HG02678 (cell line): ENCODE results near the gene PHYHD1.
A peak's percentile ranks its signal among the peaks of the same experiment; 100 is the strongest.

ENCODE experiments used
- ATAC-seq: cut with Tn5 transposase; IDR thresholded peaks from one replicate; pipeline ENCODE4 v1.9.1; 2021; ENCODE audit warnings: mild to moderate bottlenecking, moderate library complexity; ENCODE audit not compliant: unreplicated experiment

Gene PHYHD1

GRCh38 chr9:128920381-128921058 lies at the start of gene PHYHD1:
Gene PHYHD1, plus strand, starts transcription at chr9:128920982. Its CDS starts 1,342 bp downstream, at chr9:128922324.
- ATAC-seq, result no peak

GRCh38 chr9:128877852-128878251 lies 42.9 kb upstream of the PHYHD1 start:
- no peak for ATAC-seq

GRCh38 chr9:128881884-128882676 lies 38.7 kb upstream of the PHYHD1 start, which contains the start of the genes KYAT1 and LRRC8A:
Gene KYAT1, minus strand, starts transcription at chr9:128881950. Its CDS starts 36,545 bp downstream, at chr9:128845405.
Gene LRRC8A, plus strand, starts transcription at chr9:128882133. Its CDS starts 25,032 bp downstream, at chr9:128907165.
- peak; percentile 84 for ATAC-seq

- ATAC-seq, result no peak
Observed at GRCh38 chr9:128882677-128883603, 37.8 kb upstream of the PHYHD1 start.

GRCh38 chr9:128884164-128884563 lies 36.6 kb upstream of the PHYHD1 start:
- no peak for ATAC-seq

GRCh38 chr9:128885376-128885775 lies 35.4 kb upstream of the PHYHD1 start:
- no peak for ATAC-seq

GRCh38 chr9:128885798-128886197 lies 35.0 kb upstream of the PHYHD1 start:
- no peak for ATAC-seq

- no peak for ATAC-seq
Observed at GRCh38 chr9:128886211-128886891, 34.4 kb upstream of the PHYHD1 start.

- no peak for ATAC-seq
Observed at GRCh38 chr9:128887049-128887448, 33.7 kb upstream of the PHYHD1 start.

GRCh38 chr9:128887914-128888350 lies 32.9 kb upstream of the PHYHD1 start:
- no peak for ATAC-seq

- no peak for ATAC-seq
Observed at GRCh38 chr9:128891321-128892220, 29.2 kb upstream of the PHYHD1 start.

- no peak for ATAC-seq
Observed at GRCh38 chr9:128892221-128892921, 28.4 kb upstream of the PHYHD1 start.

- no peak for ATAC-seq
Observed at GRCh38 chr9:128893354-128893753, 27.4 kb upstream of the PHYHD1 start.

- no peak for ATAC-seq
Observed at GRCh38 chr9:128894764-128895163, 26.0 kb upstream of the PHYHD1 start.

GRCh38 chr9:128895556-128895955 lies 25.2 kb upstream of the PHYHD1 start:
- ATAC-seq, result no peak

GRCh38 chr9:128898382-128898781 lies 22.4 kb upstream of the PHYHD1 start:
- ATAC-seq, result no peak

- no peak for ATAC-seq
Observed at GRCh38 chr9:128898845-128899565, 21.8 kb upstream of the PHYHD1 start.
